GM18909 (cell line): ENCODE measurements around the gene KMO.

Source experiments
- ATAC-seq: cut with Tn5 transposase; IDR thresholded peaks from one replicate; pipeline ENCODE4 v1.9.1; 2021; ENCODE audit warnings: mild to moderate bottlenecking; ENCODE audit not compliant: unreplicated experiment, poor library complexity

Gene KMO

GRCh38 chr1:241536304-241536703 lies 4.1 kb downstream of the KMO start:
- no peak for ATAC-seq

- ATAC-seq = no peak
These were observed 4.8 kb downstream of the KMO start for GRCh38 chr1:241536969-241537368.

- no peak for ATAC-seq
These were observed 10.2 kb downstream of the KMO start for GRCh38 chr1:241542199-241542907.

- ATAC-seq = no peak
These were observed 15.8 kb downstream of the KMO start for GRCh38 chr1:241548008-241548407.

- no peak for ATAC-seq
These were observed 18.1 kb downstream of the KMO start for GRCh38 chr1:241550318-241550717.

- ATAC-seq = peak; percentile 89
These were observed 19.8 kb downstream of the KMO start for GRCh38 chr1:241551759-241552638.

- ATAC-seq = no peak
These were observed 21.9 kb downstream of the KMO start for GRCh38 chr1:241553886-241554592.

- ATAC-seq = no peak
These were observed 23.3 kb downstream of the KMO start for GRCh38 chr1:241555526-241555925.

GRCh38 chr1:241557031-241557430 lies 24.9 kb downstream of the KMO start:
- no peak for ATAC-seq

- ATAC-seq = no peak
These were observed 25.5 kb downstream of the KMO start for GRCh38 chr1:241557551-241558193.

- no peak for ATAC-seq
These were observed 28.1 kb downstream of the KMO start for GRCh38 chr1:241560146-241560848.

GRCh38 chr1:241560849-241561187 lies 28.6 kb downstream of the KMO start:
- ATAC-seq = no peak

- ATAC-seq = no peak
These were observed 37.7 kb downstream of the KMO start for GRCh38 chr1:241569848-241570247.

GRCh38 chr1:241574154-241574553 lies 42.0 kb downstream of the KMO start:
- ATAC-seq = no peak

- no peak for ATAC-seq
These were observed 47.3 kb downstream of the KMO start for GRCh38 chr1:241579434-241579833.

GRCh38 chr1:241582921-241583321 lies 50.7 kb downstream of the KMO start:
- no peak for ATAC-seq

- no peak for ATAC-seq
These were observed 54.8 kb downstream of the KMO start for GRCh38 chr1:241586905-241587512.

GRCh38 chr1:241589521-241589920 lies 57.3 kb downstream of the KMO start:
- no peak for ATAC-seq

GRCh38 chr1:241590719-241591118 lies 58.5 kb downstream of the KMO start:
- no peak for ATAC-seq

GRCh38 chr1:241591317-241591716 lies 59.1 kb downstream of the KMO start:
- no peak for ATAC-seq
